Muscle layer of duodenum (tissue), 2 donors: ENCODE measurements around the gene RPS2.

Experiments
- H3K27ac ChIP-seq: one replicate; pipeline ENCODE4 v1.7.0; 2013; ENCODE audit warnings: mild to moderate bottlenecking, low read length
- H3K27me3 ChIP-seq: one replicate; pipeline ENCODE4 v1.7.0; 2013; ENCODE audit warnings: low read depth, mild to moderate bottlenecking, control low read depth, low read length
- H3K36me3 ChIP-seq, 2 donors: one replicate each; pipeline ENCODE4 v1.7.0; 2013; ENCODE audit warnings: low read length in 2 of 2, control low read depth in 1 of 2, mild to moderate bottlenecking in 1 of 2; ENCODE audit not compliant: insufficient read depth in 2 of 2, control insufficient read depth in 1 of 2
- H3K4me1 ChIP-seq, 2 donors: one replicate each; pipeline ENCODE4 v1.7.0; 2013; ENCODE audit warnings: low read length in 2 of 2, mild to moderate bottlenecking in 2 of 2, control low read depth in 1 of 2, moderate library complexity in 1 of 2; ENCODE audit not compliant: insufficient read depth in 2 of 2, control insufficient read depth in 1 of 2
- H3K4me3 ChIP-seq, 2 donors: one replicate each; pipeline ENCODE4 v1.7.0; 2013; ENCODE audit warnings: low read length in 2 of 2, low read depth in 1 of 2, mild to moderate bottlenecking in 1 of 2
- H3K9me3 ChIP-seq, 2 donors: one replicate each; pipeline ENCODE4 v1.7.0; 2013; ENCODE audit warnings: low read length in 2 of 2, control low read depth in 1 of 2, mild to moderate bottlenecking in 1 of 2; ENCODE audit not compliant: control insufficient read depth in 1 of 2
- donor health status: healthy.

Gene RPS2

DNA sequence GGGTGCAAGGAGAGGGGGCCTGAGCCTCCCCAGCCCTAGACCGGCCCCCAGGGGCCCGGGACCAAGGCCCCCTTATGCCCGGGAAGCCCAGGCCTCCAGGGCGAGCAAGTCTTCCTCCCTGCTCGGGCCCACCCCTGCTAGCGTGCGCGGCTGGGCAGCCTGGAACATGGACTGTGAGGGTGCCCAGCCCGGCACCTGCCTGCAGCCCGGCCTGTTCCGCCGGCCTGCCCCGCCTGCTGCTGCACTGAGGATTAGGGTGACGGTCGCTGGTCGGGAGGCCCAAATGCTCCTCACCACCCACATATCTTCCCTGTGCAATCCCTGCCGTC is 52.4 kb downstream of the RPS2 start:
- no peaks in the 10 kb centered on the region for H3K9me3 ChIP-seq
- no peaks in the 10 kb centered on the region for H3K36me3 ChIP-seq
- peaks cover 18% of the 10 kb centered on the region for H3K27me3 ChIP-seq
- H3K4me3 ChIP-seq, result no peak overlapping the region
- H3K27ac ChIP-seq, result no peak overlapping the region
- peaks cover 1 to 3% of the 10 kb centered on the region in 2 donors for H3K4me1 ChIP-seq
